Stomach smooth muscle (tissue), 2 donors: ENCODE measurements around the gene FIS1.
"Not testable (repeated sequence)": the region's sequence is repeated elsewhere in the genome, so short reads cannot be mapped to it uniquely, and the experiment has no call there.

Experiments
- H3K27ac ChIP-seq: one replicate; pipeline ENCODE4 v1.7.0; 2013; ENCODE audit warnings: mild to moderate bottlenecking, low read length, inconsistent platforms
- H3K27me3 ChIP-seq, 2 donors: one replicate each; pipeline ENCODE4 v1.7.0; 2013; ENCODE audit warnings: low read length in 2 of 2; ENCODE audit not compliant: insufficient read depth in 2 of 2, control insufficient read depth in 1 of 2
- H3K36me3 ChIP-seq, 2 donors: one replicate each; pipeline ENCODE4 v1.7.0; 2013; ENCODE audit warnings: low read length in 2 of 2; ENCODE audit not compliant: control insufficient read depth in 2 of 2, insufficient read depth in 2 of 2
- H3K4me1 ChIP-seq: one replicate; pipeline ENCODE4 v1.7.0; 2013; ENCODE audit warnings: low read length; ENCODE audit not compliant: control insufficient read depth, insufficient read depth
- H3K4me3 ChIP-seq, 2 donors: one replicate each; pipeline ENCODE4 v1.7.0; 2013; ENCODE audit warnings: low read length in 2 of 2
- H3K9ac ChIP-seq, 2 donors: one replicate each; pipeline ENCODE4 v1.7.0; 2013; ENCODE audit warnings: low read length in 2 of 2, mild to moderate bottlenecking in 1 of 2
- H3K9me3 ChIP-seq, 2 donors: one replicate each; pipeline ENCODE4 v1.7.0; 2013; ENCODE audit warnings: low read length in 2 of 2; ENCODE audit not compliant: control insufficient read depth in 2 of 2
- donor health status: healthy.
- donor health status: Pancreatic carcinoma.

Gene FIS1

GRCh38 chr7:101253199-101253598 is 8.3 kb upstream of the FIS1 start:
- H3K27ac ChIP-seq, H3K36me3 ChIP-seq, H3K4me3 ChIP-seq, H3K9me3 ChIP-seq, H3K27me3 ChIP-seq, H3K9ac ChIP-seq: not testable (repeated sequence)
- peaks cover 16% of the 10 kb centered on the region for H3K4me1 ChIP-seq

- no peaks in the 10 kb centered on the region for H3K9me3 ChIP-seq
- peaks cover 16% of the 10 kb centered on the region for H3K4me1 ChIP-seq
- H3K27me3 ChIP-seq: peaks cover 0 to 2% of the 10 kb centered on the region in 2 donors
- H3K36me3 ChIP-seq: peaks cover 0 to 3% of the 10 kb centered on the region in 2 donors
- H3K4me3 ChIP-seq: peak overlapping the region; percentile 92 to 97
- H3K27ac ChIP-seq: peak overlapping the region; percentile 67
- H3K9ac ChIP-seq: peak overlapping the region; percentile 89 to 93
Measured at GRCh38 chr7:101251871-101252659, 7.2 kb upstream of the FIS1 start.

- H3K9ac ChIP-seq: no peak overlapping the region
Measured at GRCh38 chr7:101250324-101250723, 5.4 kb upstream of the FIS1 start.

GRCh38 chr7:101248276-101248675 is 3.4 kb upstream of the FIS1 start:
- Histone ChIP-seq H3K27ac (no peak overlapping the region), H3K4me3 (no peak overlapping the region), H3K36me3 (peaks cover 3% of the 10 kb centered on the region in 2 donors), H3K4me1 (peaks cover 39% of the 10 kb centered on the region), H3K9me3 (no peaks in the 10 kb centered on the region), H3K27me3 (no peaks in the 10 kb centered on the region), H3K9ac (no peak overlapping the region)

More at GRCh38 chr7:101250324-101250723, 5.4 kb upstream of the FIS1 start:
- H3K36me3 ChIP-seq: peaks cover 0 to 3% of the 10 kb centered on the region in 2 donors
- H3K27ac ChIP-seq: no peak overlapping the region
- H3K4me1 ChIP-seq: peaks cover 22% of the 10 kb centered on the region
- no peak overlapping the region for H3K4me3 ChIP-seq
- no peaks in the 10 kb centered on the region for H3K27me3 ChIP-seq
- H3K9me3 ChIP-seq: no peaks in the 10 kb centered on the region

- no peaks in the 10 kb centered on the region for H3K9me3 ChIP-seq
- H3K27me3 ChIP-seq: no peaks in the 10 kb centered on the region
- peak overlapping the region; percentile 89 to 95 for H3K9ac ChIP-seq
- H3K27ac ChIP-seq: peak overlapping the region; percentile 92
- H3K4me1 ChIP-seq: peaks cover 23% of the 10 kb centered on the region
- peaks cover 10% of the 10 kb centered on the region in 2 donors for H3K36me3 ChIP-seq
- H3K4me3 ChIP-seq: peak overlapping the region; percentile 95 to 99
Measured at GRCh38 chr7:101245147-101245668, 327 bp upstream of the FIS1 start.

- Histone ChIP-seq H3K4me3 (peak overlapping the region; percentile 95 to 99), H3K27me3 (no peaks in the 10 kb centered on the region), H3K36me3 (peaks cover 14 to 18% of the 10 kb centered on the region in 2 donors), H3K27ac (peak overlapping the region; percentile 92), H3K9me3 (no peaks in the 10 kb centered on the region), H3K9ac (peak overlapping the region; percentile 89 to 95), H3K4me1 (peaks cover 23% of the 10 kb centered on the region)
Measured at GRCh38 chr7:101243646-101244374, 1.1 kb downstream of the FIS1 start.

GRCh38 chr7:101241443-101242349 is 3.2 kb downstream of the FIS1 start:
- H3K27ac ChIP-seq: no peak overlapping the region
- H3K36me3 ChIP-seq: peaks cover 17 to 18% of the 10 kb centered on the region in 2 donors
- H3K4me3 ChIP-seq: no peak overlapping the region
- no peak overlapping the region for H3K9ac ChIP-seq
- H3K9me3 ChIP-seq: no peaks in the 10 kb centered on the region
- no peaks in the 10 kb centered on the region for H3K27me3 ChIP-seq
- peaks cover 38% of the 10 kb centered on the region for H3K4me1 ChIP-seq

GRCh38 chr7:101241015-101241363 is 3.9 kb downstream of the FIS1 start:
- Histone ChIP-seq H3K9ac (no peak overlapping the region), H3K27ac (no peak overlapping the region), H3K4me3 (no peak overlapping the region), H3K36me3 (peaks cover 17 to 18% of the 10 kb centered on the region in 2 donors), H3K4me1 (peaks cover 38% of the 10 kb centered on the region), H3K9me3 (no peaks in the 10 kb centered on the region), H3K27me3 (no peaks in the 10 kb centered on the region)

- Histone ChIP-seq H3K36me3 (peaks cover 17 to 18% of the 10 kb centered on the region in 2 donors), H3K9ac (no peak overlapping the region), H3K9me3 (no peaks in the 10 kb centered on the region), H3K4me1 (peaks cover 33% of the 10 kb centered on the region), H3K4me3 (no peak overlapping the region), H3K27ac (no peak overlapping the region), H3K27me3 (no peaks in the 10 kb centered on the region)
Measured at GRCh38 chr7:101240226-101241014, 4.5 kb downstream of the FIS1 start.

- Histone ChIP-seq H3K27ac (no peak overlapping the region), H3K4me1 (peaks cover 28% of the 10 kb centered on the region), H3K36me3 (peaks cover 17 to 18% of the 10 kb centered on the region in 2 donors), H3K9ac (no peak overlapping the region), H3K27me3 (no peaks in the 10 kb centered on the region), H3K4me3 (no peak overlapping the region), H3K9me3 (no peaks in the 10 kb centered on the region)
Measured at GRCh38 chr7:101239951-101240220, 5.0 kb downstream of the FIS1 start.
